IMR-90 (cell line): ENCODE measurements around the gene CLCNKA. TPM values are rescaled to one million over a fixed set of nuclear protein-coding genes. Genes with fewer than 3 reads are reported as not detected.

ENCODE experiments used
- ATAC-seq: fragments of 200-7000 bp; cut with Tn5 transposase; 2 replicates; pipeline ENCODE4 v1.9.1; 2020; ENCODE audit warnings: low read depth, mild to moderate bottlenecking, moderate library complexity
- BruUV-seq: library from RNA; stranded (reverse); fragments of 400-500 nt; replicated peaks from 2 replicates; lab custom pipeline; 2021; lab: Mats Ljungman, UMichigan
- CTCF ChIA-PET: fragments of 300-600 bp; formaldehyde crosslinking; extraction: SDS; loops from one replicate; lab custom pipeline; 2021; ENCODE audit warnings: antibody characterized with exemption; lab: Yijun Ruan, JAX
- POLR2A ChIA-PET: fragments of 300-600 bp; sonication (Branson Sonifier 250); formaldehyde crosslinking; loops from one replicate; lab custom pipeline; 2022; ENCODE audit warnings: antibody characterized with exemption; ENCODE audit not compliant: unreplicated experiment; lab: Charles Lee
- DNase-seq: peaks from one replicate; pipeline ENCODE4 v3.0.0; 2013
- H2AFZ ChIP-seq: replicated peaks from 2 replicates; pipeline ENCODE3; 2013; ENCODE audit warnings: low read length, mild to moderate bottlenecking; ENCODE audit not compliant: poor library complexity
- H2AK5ac ChIP-seq: 2 replicates; pipeline ENCODE4 v1.6.1; 2013; ENCODE audit warnings: low read depth, low read length, inconsistent platforms
- H2AK9ac ChIP-seq: replicated peaks from 2 replicates; pipeline ENCODE3; 2013; ENCODE audit warnings: mild to moderate bottlenecking, low read depth, low read length, moderate library complexity; ENCODE audit not compliant: poor library complexity
- H2BK120ac ChIP-seq: 2 replicates; pipeline ENCODE4 v1.6.1; 2013; ENCODE audit warnings: low read depth, low read length, inconsistent platforms
- H2BK15ac ChIP-seq: 3 replicates; pipeline ENCODE4 v1.6.1; 2013; ENCODE audit warnings: low read depth, low read length, inconsistent platforms
- H2BK20ac ChIP-seq: 2 replicates; pipeline ENCODE4 v1.6.1; 2013; ENCODE audit warnings: low read depth, mild to moderate bottlenecking, inconsistent platforms, low read length, moderate library complexity
- H2BK5ac ChIP-seq: 2 replicates; pipeline ENCODE4 v1.6.1; 2013; ENCODE audit warnings: mild to moderate bottlenecking, low read depth, low read length, inconsistent platforms; ENCODE audit not compliant: poor library complexity, severe bottlenecking
- H3K14ac ChIP-seq: replicated peaks from 2 replicates; pipeline ENCODE4 v1.6.1; 2013; ENCODE audit warnings: low read depth, low read length, inconsistent platforms
- H3K18ac ChIP-seq: 2 replicates; pipeline ENCODE4 v1.6.1; 2013; ENCODE audit warnings: low read depth, low read length, control low read depth
- H3K23ac ChIP-seq: 2 replicates; pipeline ENCODE4 v1.6.1; 2013; ENCODE audit warnings: low read depth, low read length, inconsistent platforms
- H3K27ac ChIP-seq: 2 replicates; pipeline ENCODE4 v1.5.1; 2013; ENCODE audit warnings: mild to moderate bottlenecking, control low read depth, low read length; ENCODE audit not compliant: insufficient read depth
- H3K27me3 ChIP-seq: 2 replicates; pipeline ENCODE4 v1.6.1; 2013; ENCODE audit warnings: low read length; ENCODE audit not compliant: control insufficient read depth, insufficient read depth
- H3K36me3 ChIP-seq: 2 replicates; pipeline ENCODE4 v1.6.1; 2013; ENCODE audit warnings: low read length, mixed read lengths; ENCODE audit not compliant: control insufficient read depth, insufficient read depth
- H3K4ac ChIP-seq: 2 replicates; pipeline ENCODE4 v1.6.1; 2013; ENCODE audit warnings: low read depth, low read length, inconsistent platforms
- H3K4me1 ChIP-seq: 2 replicates; pipeline ENCODE4 v1.6.1; 2013; ENCODE audit warnings: low read length, mixed read lengths; ENCODE audit not compliant: control insufficient read depth, insufficient read depth
- H3K4me2 ChIP-seq: 2 replicates; pipeline ENCODE4 v1.6.1; 2013; ENCODE audit warnings: low read depth, mild to moderate bottlenecking, control low read depth, low read length, moderate library complexity
- H3K4me3 ChIP-seq: 2 replicates; pipeline ENCODE4 v1.5.1; 2013; ENCODE audit warnings: low read depth, mild to moderate bottlenecking, control low read depth, low read length, moderate library complexity; ENCODE audit not compliant: insufficient read depth
- H3K56ac ChIP-seq: 2 replicates; pipeline ENCODE4 v1.6.1; 2013; ENCODE audit warnings: low read length, inconsistent platforms; ENCODE audit not compliant: insufficient read depth; ENCODE audit errors: extremely low read depth
- H3K79me1 ChIP-seq, 2 experiments: 2 replicates each; pipeline ENCODE4 v1.6.1; 2013; ENCODE audit warnings: low read length in 2 of 2, inconsistent platforms in 1 of 2, low read depth in 1 of 2
- H3K9ac ChIP-seq: 2 replicates; pipeline ENCODE4 v1.6.1; 2013; ENCODE audit warnings: low read depth, low read length, control low read depth
- H3K9me1 ChIP-seq: 2 replicates; pipeline ENCODE4 v1.6.1; 2013; ENCODE audit warnings: low read length, inconsistent platforms; ENCODE audit not compliant: insufficient read depth
- H3K9me3 ChIP-seq: 2 replicates; pipeline ENCODE4 v1.6.1; 2013; ENCODE audit warnings: low read length; ENCODE audit not compliant: control insufficient read depth, insufficient read depth
- H4K20me1 ChIP-seq: 2 replicates; pipeline ENCODE4 v1.6.1; 2013; ENCODE audit warnings: low read length, inconsistent platforms; ENCODE audit not compliant: insufficient read depth
- H4K5ac ChIP-seq: 2 replicates; pipeline ENCODE4 v1.6.1; 2013; ENCODE audit warnings: mild to moderate bottlenecking, low read depth, low read length, control low read depth
- H4K8ac ChIP-seq, 2 experiments: 2 replicates each; pipeline ENCODE4 v1.6.1; 2013; ENCODE audit warnings: low read depth in 2 of 2, low read length in 2 of 2, control low read depth in 1 of 2, inconsistent platforms in 1 of 2
- H4K91ac ChIP-seq: 2 replicates; pipeline ENCODE4 v1.6.1; 2013; ENCODE audit warnings: low read depth, low read length, inconsistent platforms; ENCODE audit not compliant: insufficient read depth
- BHLHE40 ChIP-seq: fragments of 150-350 bp; IDR thresholded peaks from 2 replicates; pipeline ENCODE4 v1.6.1; 2016; ENCODE audit warnings: mild to moderate bottlenecking, low read depth, low read length
- CEBPB ChIP-seq: IDR thresholded peaks from 2 replicates; pipeline ENCODE4 v1.6.1; 2012; ENCODE audit warnings: low read depth, low read length, improper control_type of control experiment
- CHD1 ChIP-seq: IDR thresholded peaks from 2 replicates; pipeline ENCODE4 v1.6.1; 2012; ENCODE audit warnings: low read depth, low read length, improper control_type of control experiment
- CTCF ChIP-seq: conservative IDR thresholded peaks from 2 replicates; pipeline ENCODE4 v1.5.1; 2012; ENCODE audit warnings: mild to moderate bottlenecking, low read depth, low read length, improper control_type of control experiment
- FOS ChIP-seq: fragments of 150-350 bp; IDR thresholded peaks from 2 replicates; pipeline ENCODE4 v1.6.1; 2016; ENCODE audit warnings: low read depth, low read length
- MAFK ChIP-seq: IDR thresholded peaks from 2 replicates; pipeline ENCODE4 v1.6.1; 2012; ENCODE audit warnings: low read depth, low read length, improper control_type of control experiment
- MXI1 ChIP-seq: IDR thresholded peaks from 2 replicates; pipeline ENCODE4 v1.6.1; 2012; ENCODE audit warnings: low read depth, mild to moderate bottlenecking, low read length, moderate library complexity, borderline replicate concordance
- NFE2L2 ChIP-seq: fragments of 150-350 bp; IDR thresholded peaks from 2 replicates; pipeline ENCODE4 v1.6.1; 2016; ENCODE audit warnings: low read depth, mild to moderate bottlenecking, low read length
- POLR2A ChIP-seq: IDR thresholded peaks from 2 replicates; pipeline ENCODE4 v1.6.1; 2012; ENCODE audit warnings: mild to moderate bottlenecking, low read depth, low read length
- RAD21 ChIP-seq: IDR thresholded peaks from 2 replicates; pipeline ENCODE4 v1.6.1; 2012; ENCODE audit warnings: low read length, improper control_type of control experiment
- RFX5 ChIP-seq: IDR thresholded peaks from 2 replicates; pipeline ENCODE4 v1.8.0; 2012; ENCODE audit warnings: low read depth, mild to moderate bottlenecking, low read length, moderate library complexity
- SMC3 ChIP-seq: fragments of 150-350 bp; IDR thresholded peaks from 2 replicates; pipeline ENCODE4 v1.6.1; 2016; ENCODE audit warnings: low read depth, mild to moderate bottlenecking, antibody characterized with exemption, low read length, moderate library complexity
- WGBS, 2 experiments: methylation state at CpG; one replicate each; pipeline versions ENCODE4 v1.1.5 to v1.1.7; 2013; ENCODE audit warnings: missing lambda C conversion rate in 2 of 2; ENCODE audit not compliant: insufficient read length in 1 of 2; ENCODE audit errors: extremely low coverage in 2 of 2; 5-methylcytosine and 5-hydroxymethylcytosine counted together
- dilution Hi-C: fragments of 300-500 bp; cut with HindIII; formaldehyde crosslinking; loops from one replicate; pipeline ENCODE4 v1.14.3; 2018; ENCODE audit warnings: low sequenced_read_pairs; ENCODE audit not compliant: unreplicated experiment
- in situ Hi-C: fragments of 300-500 bp; cut with MboI; formaldehyde crosslinking; loops from 3 replicates; pipeline ENCODE4 v1.14.3; 2019; ENCODE audit warnings: low sequenced_read_pairs, inconsistent platforms, mixed read lengths
- intact Hi-C: fragments of 100-400 bp; cut with micrococcal nuclease; formaldehyde crosslinking; loops from 2 replicates; pipeline ENCODE4 v1.10.0; 2022
- polyA plus RNA-seq, 3 experiments: library from polyadenylated mRNA; depleted of rRNA; stranded (reverse); fragments of >200 nt; gene quantifications; 2 replicates each; pipeline ENCODE4 v1.2.3, GENCODE V29; 2012; ENCODE audit warnings: low replicate concordance in 1 of 3
- total RNA-seq: library from RNA; depleted of rRNA; stranded (reverse); fragments of >200 nt; gene quantifications from 2 replicates; pipeline ENCODE4 v1.2.3, GENCODE V29; 2012

CLCNKA gene
- total and polyA plus RNA-seq, 2 of the 4 experiments (the other 2 are of a cell fraction): 0.05 TPM; not detected in 1

GRCh38 chr1:16066245-16066644, 44.4 kb downstream of the CLCNKA start:
- no peak overlapping the region for H3K23ac ChIP-seq
- H4K91ac ChIP-seq: no peak overlapping the region
- no peak overlapping the region for H2BK120ac ChIP-seq
- no CpG with 5 or more reads among the region's 4 CpGs for WGBS, 2 experiments
- no peak overlapping the region for H2AK5ac ChIP-seq
- ChIA-PET CTCF (no interaction called here), POLR2A (no interaction called here)
- dilution Hi-C loops: no loop called here
- no peak overlapping the region for H3K18ac ChIP-seq
- H3K9ac ChIP-seq: no peak overlapping the region
- H2AK9ac ChIP-seq: peak overlapping the region; percentile 66
- H3K79me1 ChIP-seq: no peaks in the 10 kb centered on the region
- no peak overlapping the region for H3K4me3 ChIP-seq
- H3K56ac ChIP-seq: no peak overlapping the region
- H2BK5ac ChIP-seq: no peak overlapping the region
- no TSS peak for BruUV-seq
- H3K9me1 ChIP-seq: no peaks in the 10 kb centered on the region
- no peaks in the 10 kb centered on the region for H3K36me3 ChIP-seq
- intact Hi-C loops: no loop called here
- no peak for TF ChIP-seq CHD1
- no peak for TF ChIP-seq MAFK
- TF ChIP-seq MXI1: no peak
- TF ChIP-seq RFX5: no peak
- no peak for TF ChIP-seq POLR2A
- TF ChIP-seq BHLHE40: no peak
- no peak for TF ChIP-seq NFE2L2
- no peak for TF ChIP-seq CTCF
- no peak for TF ChIP-seq FOS
- no peak for TF ChIP-seq RAD21
- TF ChIP-seq CEBPB: no peak
- no peak for TF ChIP-seq SMC3
- H3K4ac ChIP-seq: no peak overlapping the region
- no peak overlapping the region for H3K14ac ChIP-seq
- DNase-seq: no peak
- no peak overlapping the region for H3K27ac ChIP-seq
- no peaks in the 10 kb centered on the region for H3K9me3 ChIP-seq
- no peak overlapping the region for H4K8ac ChIP-seq
- no peak for ATAC-seq
- H3K4me2 ChIP-seq: no peak overlapping the region
- no peak overlapping the region for H2BK15ac ChIP-seq
- no peak overlapping the region for H2BK20ac ChIP-seq
- peaks cover 4% of the 10 kb centered on the region; the same call in 1 of the 2 replicates for H3K4me1 ChIP-seq
- peaks cover 36% of the 10 kb centered on the region for H3K27me3 ChIP-seq
- no peak overlapping the region for H4K5ac ChIP-seq
- no peak overlapping the region for H2AFZ ChIP-seq
- in situ Hi-C loops: no loop called here
- H4K20me1 ChIP-seq: no peaks in the 10 kb centered on the region; the same call in 1 of the 2 replicates
